HG03280 (cell line): Measurements from ENCODE around the gene PAPOLB.

ENCODE experiments used
- ATAC-seq: cut with Tn5 transposase; IDR thresholded peaks from one replicate; pipeline ENCODE4 v1.9.1; 2021; ENCODE audit warnings: mild to moderate bottlenecking, moderate library complexity; ENCODE audit not compliant: unreplicated experiment

PAPOLB gene

GRCh38 chr7:4825081-4825480, 36.7 kb downstream of the PAPOLB start:
- no peak for ATAC-seq

GRCh38 chr7:4824120-4824775, 37.6 kb downstream of the PAPOLB start:
- no peak for ATAC-seq

- ATAC-seq, result no peak
These were observed 38.2 kb downstream of the PAPOLB start for GRCh38 chr7:4823441-4824119.

- ATAC-seq, result no peak
These were observed 39.2 kb downstream of the PAPOLB start for GRCh38 chr7:4822677-4823076.

- no peak for ATAC-seq
These were observed 40.8 kb downstream of the PAPOLB start for GRCh38 chr7:4820967-4821471.

- no peak for ATAC-seq
These were observed 41.3 kb downstream of the PAPOLB start for GRCh38 chr7:4820405-4820966.

- ATAC-seq, result no peak
These were observed 42.0 kb downstream of the PAPOLB start for GRCh38 chr7:4819560-4820404.

- ATAC-seq, result no peak
These were observed 43.6 kb downstream of the PAPOLB start for GRCh38 chr7:4818000-4818794.

- ATAC-seq, result no peak
These were observed 44.5 kb downstream of the PAPOLB start for GRCh38 chr7:4817178-4817901.

- no peak for ATAC-seq
These were observed 45.3 kb downstream of the PAPOLB start for GRCh38 chr7:4816419-4817080.

GRCh38 chr7:4815609-4816418, 46.0 kb downstream of the PAPOLB start:
- ATAC-seq, result no peak

GRCh38 chr7:4815121-4815520, 46.7 kb downstream of the PAPOLB start:
- ATAC-seq, result no peak

GRCh38 chr7:4814433-4814832, 47.4 kb downstream of the PAPOLB start:
- no peak for ATAC-seq

- no peak for ATAC-seq
These were observed 52.2 kb downstream of the PAPOLB start for GRCh38 chr7:4809666-4810065.

GRCh38 chr7:4809091-4809591, 52.7 kb downstream of the PAPOLB start:
- no peak for ATAC-seq

- no peak for ATAC-seq
These were observed 53.3 kb downstream of the PAPOLB start for GRCh38 chr7:4808565-4808964.

GRCh38 chr7:4808026-4808425, 53.8 kb downstream of the PAPOLB start:
- no peak for ATAC-seq
